Uterus (tissue), 2 donors: ENCODE measurements around the gene PRR4.

Experiments used
- POLR2A ChIP-seq, 2 donors: fragments of 450-650 bp; IDR thresholded peaks; one replicate each; pipeline ENCODE4 v1.6.1; 2016; ENCODE audit warnings: antibody characterized with exemption in 2 of 2, mild to moderate bottlenecking in 1 of 2, moderate library complexity in 1 of 2
- TF ChIP-seq, protein P1 (sequence below), 4 experiments: fragments of 200-600 bp in 2 of 4; fragments of 450-650 bp in 2 of 4; sonication (generic) in 2 of 4; IDR thresholded peaks; one replicate each; pipeline ENCODE4 v1.5.1; 2016 to 2019; ENCODE audit warnings: antibody characterized with exemption in 4 of 4, mild to moderate bottlenecking in 2 of 4, moderate library complexity in 1 of 4

- TF ChIP-seq, protein P1, sequence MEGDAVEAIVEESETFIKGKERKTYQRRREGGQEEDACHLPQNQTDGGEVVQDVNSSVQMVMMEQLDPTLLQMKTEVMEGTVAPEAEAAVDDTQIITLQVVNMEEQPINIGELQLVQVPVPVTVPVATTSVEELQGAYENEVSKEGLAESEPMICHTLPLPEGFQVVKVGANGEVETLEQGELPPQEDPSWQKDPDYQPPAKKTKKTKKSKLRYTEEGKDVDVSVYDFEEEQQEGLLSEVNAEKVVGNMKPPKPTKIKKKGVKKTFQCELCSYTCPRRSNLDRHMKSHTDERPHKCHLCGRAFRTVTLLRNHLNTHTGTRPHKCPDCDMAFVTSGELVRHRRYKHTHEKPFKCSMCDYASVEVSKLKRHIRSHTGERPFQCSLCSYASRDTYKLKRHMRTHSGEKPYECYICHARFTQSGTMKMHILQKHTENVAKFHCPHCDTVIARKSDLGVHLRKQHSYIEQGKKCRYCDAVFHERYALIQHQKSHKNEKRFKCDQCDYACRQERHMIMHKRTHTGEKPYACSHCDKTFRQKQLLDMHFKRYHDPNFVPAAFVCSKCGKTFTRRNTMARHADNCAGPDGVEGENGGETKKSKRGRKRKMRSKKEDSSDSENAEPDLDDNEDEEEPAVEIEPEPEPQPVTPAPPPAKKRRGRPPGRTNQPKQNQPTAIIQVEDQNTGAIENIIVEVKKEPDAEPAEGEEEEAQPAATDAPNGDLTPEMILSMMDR (IDR thresholded peaks at IDR 0.05): no peak
- no peak for TF ChIP-seq POLR2A (IDR thresholded peaks at IDR 0.05)
Observed at GRCh38 chr12:10801741-10802140, 47.5 kb downstream of the PRR4 start.
